Measurements from ENCODE around the gene NDUFS8.

Gene NDUFS8

DNA sequence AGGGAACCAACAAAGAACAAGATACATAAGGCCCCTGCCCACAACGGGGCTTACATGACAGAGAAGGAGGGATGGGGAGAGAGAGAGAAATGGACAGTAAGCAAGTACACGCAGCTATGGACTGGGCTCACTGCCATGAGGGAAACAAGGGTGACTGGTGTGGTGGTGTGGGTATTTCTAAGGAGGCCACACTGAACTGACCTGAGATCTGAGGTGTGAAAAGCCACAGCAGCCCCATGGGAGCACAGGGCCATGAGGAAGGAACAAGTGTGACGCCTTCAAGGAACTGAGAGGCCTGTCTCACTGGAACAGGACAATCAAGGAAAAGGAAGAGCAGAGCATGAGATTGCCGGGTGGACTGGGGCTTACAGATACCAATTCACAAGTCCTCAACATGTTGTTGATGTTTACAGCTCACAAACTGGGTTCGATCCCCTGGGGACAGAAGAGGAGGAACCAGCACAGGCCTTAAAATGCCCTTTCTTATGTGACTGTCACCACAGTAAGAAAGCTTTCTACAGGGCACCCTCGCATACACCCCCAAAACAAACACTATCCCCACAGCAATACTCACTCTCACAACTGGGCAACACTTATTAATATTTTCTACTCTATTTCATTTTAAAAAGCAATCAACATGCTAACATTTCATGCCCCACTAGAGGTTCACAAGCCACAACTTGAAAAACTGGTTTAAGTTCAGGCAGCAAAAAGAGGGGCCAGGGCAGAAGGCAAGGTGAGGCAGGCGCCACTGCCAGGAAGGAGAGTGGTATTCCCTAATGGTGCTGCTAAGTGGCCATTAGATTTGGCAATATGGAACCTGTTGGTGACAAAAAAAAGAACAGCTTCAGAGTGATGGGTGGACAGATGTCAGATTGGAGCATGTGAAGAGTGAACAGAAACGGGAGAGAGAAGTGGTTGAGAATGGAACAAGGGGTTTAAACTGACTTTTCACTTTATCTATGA lies 47.4 kb downstream of the NDUFS8 start:
- no peak for TF ChIP-seq JUND (IDR thresholded peaks at IDR 0.05; ENCODE audit: low read depth)
- in situ Hi-C loops (cut with HindIII; ENCODE audit: low pct_unique_long_range_greater_than_20kb, low sequenced_read_pairs): no loop called here
- DNase-seq (ENCODE audit: low read depth in 1 of 2, low spot score in 1 of 2): peak in 1 of 2 experiments; percentile 39

- DNase-seq (ENCODE audit: low read depth in 1 of 2, low spot score in 1 of 2): no peak
- TF ChIP-seq JUND (IDR thresholded peaks at IDR 0.05; ENCODE audit: low read depth): no peak
- in situ Hi-C loops (cut with HindIII; ENCODE audit: low pct_unique_long_range_greater_than_20kb, low sequenced_read_pairs): no loop called here
Observed at GRCh38 chr11:68080860-68081259, 50.4 kb downstream of the NDUFS8 start.

- DNase-seq (ENCODE audit: low read depth in 1 of 2, low spot score in 1 of 2): peak in 1 of 2 experiments; percentile 80
- in situ Hi-C loops (cut with HindIII; ENCODE audit: low pct_unique_long_range_greater_than_20kb, low sequenced_read_pairs): no loop called here
- TF ChIP-seq JUND (IDR thresholded peaks at IDR 0.05; ENCODE audit: low read depth): no peak
Observed at GRCh38 chr11:68081691-68082090, 51.2 kb downstream of the NDUFS8 start.

GRCh38 chr11:68082481-68082880 lies 52.0 kb downstream of the NDUFS8 start:
- in situ Hi-C loops (cut with HindIII; ENCODE audit: low pct_unique_long_range_greater_than_20kb, low sequenced_read_pairs): no loop called here
- TF ChIP-seq JUND (IDR thresholded peaks at IDR 0.05; ENCODE audit: low read depth): no peak
- DNase-seq (ENCODE audit: low read depth in 1 of 2, low spot score in 1 of 2): no peak

DNA sequence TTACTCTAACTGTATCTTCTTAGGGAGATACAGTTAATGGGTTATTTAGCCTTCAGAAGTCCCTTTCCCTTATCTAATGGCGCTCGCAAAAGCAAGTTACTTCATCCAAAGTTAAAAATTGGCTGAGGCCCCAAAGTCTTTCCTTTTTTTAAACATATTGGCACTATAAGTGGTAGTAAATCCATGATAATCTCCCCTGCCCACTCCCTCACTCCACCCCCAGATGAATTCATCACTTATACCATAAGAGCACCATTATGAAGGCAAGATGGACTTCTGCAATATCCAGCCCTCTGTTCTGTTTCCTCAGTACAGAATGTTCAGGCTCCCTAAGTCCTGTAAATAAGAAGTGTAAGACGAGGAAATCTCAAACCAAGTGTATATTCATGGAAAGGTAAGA lies 53.0 kb downstream of the NDUFS8 start:
- in situ Hi-C loops (cut with HindIII; ENCODE audit: low pct_unique_long_range_greater_than_20kb, low sequenced_read_pairs): no loop called here
- TF ChIP-seq JUND (IDR thresholded peaks at IDR 0.05; ENCODE audit: low read depth): no peak
- DNase-seq (ENCODE audit: low read depth in 1 of 2, low spot score in 1 of 2): no peak

Measured in T47D (cell line).